IMR-90 (cell line): ENCODE results near the gene CAPN9. TPM values are rescaled to one million over a fixed set of nuclear protein-coding genes. Genes with fewer than 3 reads are reported as not detected.
"Not testable (repeated sequence)": the region's sequence is repeated elsewhere in the genome, so short reads cannot be mapped to it uniquely, and the experiment has no call there.

Experiments used
- ATAC-seq: fragments of 200-7000 bp; cut with Tn5 transposase; 2 replicates; pipeline ENCODE4 v1.9.1; 2020; ENCODE audit warnings: low read depth, mild to moderate bottlenecking, moderate library complexity
- BruUV-seq: library from RNA; stranded (reverse); fragments of 400-500 nt; replicated peaks from 2 replicates; lab custom pipeline; 2021; lab: Mats Ljungman, UMichigan
- CTCF ChIA-PET: fragments of 300-600 bp; formaldehyde crosslinking; extraction: SDS; loops from one replicate; lab custom pipeline; 2021; ENCODE audit warnings: antibody characterized with exemption; lab: Yijun Ruan, JAX
- POLR2A ChIA-PET: fragments of 300-600 bp; sonication (Branson Sonifier 250); formaldehyde crosslinking; loops from one replicate; lab custom pipeline; 2022; ENCODE audit warnings: antibody characterized with exemption; ENCODE audit not compliant: unreplicated experiment; lab: Charles Lee
- DNase-seq: peaks from one replicate; pipeline ENCODE4 v3.0.0; 2013
- H2AFZ ChIP-seq: replicated peaks from 2 replicates; pipeline ENCODE3; 2013; ENCODE audit warnings: low read length, mild to moderate bottlenecking; ENCODE audit not compliant: poor library complexity
- H2AK5ac ChIP-seq: 2 replicates; pipeline ENCODE4 v1.6.1; 2013; ENCODE audit warnings: low read depth, low read length, inconsistent platforms
- H2AK9ac ChIP-seq: replicated peaks from 2 replicates; pipeline ENCODE3; 2013; ENCODE audit warnings: mild to moderate bottlenecking, low read depth, low read length, moderate library complexity; ENCODE audit not compliant: poor library complexity
- H2BK120ac ChIP-seq: 2 replicates; pipeline ENCODE4 v1.6.1; 2013; ENCODE audit warnings: low read depth, low read length, inconsistent platforms
- H2BK15ac ChIP-seq: 3 replicates; pipeline ENCODE4 v1.6.1; 2013; ENCODE audit warnings: low read depth, low read length, inconsistent platforms
- H2BK20ac ChIP-seq: 2 replicates; pipeline ENCODE4 v1.6.1; 2013; ENCODE audit warnings: low read depth, mild to moderate bottlenecking, inconsistent platforms, low read length, moderate library complexity
- H2BK5ac ChIP-seq: 2 replicates; pipeline ENCODE4 v1.6.1; 2013; ENCODE audit warnings: mild to moderate bottlenecking, low read depth, low read length, inconsistent platforms; ENCODE audit not compliant: poor library complexity, severe bottlenecking
- H3K14ac ChIP-seq: replicated peaks from 2 replicates; pipeline ENCODE4 v1.6.1; 2013; ENCODE audit warnings: low read depth, low read length, inconsistent platforms
- H3K18ac ChIP-seq: 2 replicates; pipeline ENCODE4 v1.6.1; 2013; ENCODE audit warnings: low read depth, low read length, control low read depth
- H3K23ac ChIP-seq: 2 replicates; pipeline ENCODE4 v1.6.1; 2013; ENCODE audit warnings: low read depth, low read length, inconsistent platforms
- H3K27ac ChIP-seq: 2 replicates; pipeline ENCODE4 v1.5.1; 2013; ENCODE audit warnings: mild to moderate bottlenecking, control low read depth, low read length; ENCODE audit not compliant: insufficient read depth
- H3K27me3 ChIP-seq: 2 replicates; pipeline ENCODE4 v1.6.1; 2013; ENCODE audit warnings: low read length; ENCODE audit not compliant: control insufficient read depth, insufficient read depth
- H3K36me3 ChIP-seq: 2 replicates; pipeline ENCODE4 v1.6.1; 2013; ENCODE audit warnings: low read length, mixed read lengths; ENCODE audit not compliant: control insufficient read depth, insufficient read depth
- H3K4ac ChIP-seq: 2 replicates; pipeline ENCODE4 v1.6.1; 2013; ENCODE audit warnings: low read depth, low read length, inconsistent platforms
- H3K4me1 ChIP-seq: 2 replicates; pipeline ENCODE4 v1.6.1; 2013; ENCODE audit warnings: low read length, mixed read lengths; ENCODE audit not compliant: control insufficient read depth, insufficient read depth
- H3K4me2 ChIP-seq: 2 replicates; pipeline ENCODE4 v1.6.1; 2013; ENCODE audit warnings: low read depth, mild to moderate bottlenecking, control low read depth, low read length, moderate library complexity
- H3K4me3 ChIP-seq: 2 replicates; pipeline ENCODE4 v1.5.1; 2013; ENCODE audit warnings: low read depth, mild to moderate bottlenecking, control low read depth, low read length, moderate library complexity; ENCODE audit not compliant: insufficient read depth
- H3K56ac ChIP-seq: 2 replicates; pipeline ENCODE4 v1.6.1; 2013; ENCODE audit warnings: low read length, inconsistent platforms; ENCODE audit not compliant: insufficient read depth; ENCODE audit errors: extremely low read depth
- H3K79me1 ChIP-seq, 2 experiments: 2 replicates each; pipeline ENCODE4 v1.6.1; 2013; ENCODE audit warnings: low read length in 2 of 2, inconsistent platforms in 1 of 2, low read depth in 1 of 2
- H3K9ac ChIP-seq: 2 replicates; pipeline ENCODE4 v1.6.1; 2013; ENCODE audit warnings: low read depth, low read length, control low read depth
- H3K9me1 ChIP-seq: 2 replicates; pipeline ENCODE4 v1.6.1; 2013; ENCODE audit warnings: low read length, inconsistent platforms; ENCODE audit not compliant: insufficient read depth
- H3K9me3 ChIP-seq: 2 replicates; pipeline ENCODE4 v1.6.1; 2013; ENCODE audit warnings: low read length; ENCODE audit not compliant: control insufficient read depth, insufficient read depth
- H4K20me1 ChIP-seq: 2 replicates; pipeline ENCODE4 v1.6.1; 2013; ENCODE audit warnings: low read length, inconsistent platforms; ENCODE audit not compliant: insufficient read depth
- H4K5ac ChIP-seq: 2 replicates; pipeline ENCODE4 v1.6.1; 2013; ENCODE audit warnings: mild to moderate bottlenecking, low read depth, low read length, control low read depth
- H4K8ac ChIP-seq, 2 experiments: 2 replicates each; pipeline ENCODE4 v1.6.1; 2013; ENCODE audit warnings: low read depth in 2 of 2, low read length in 2 of 2, control low read depth in 1 of 2, inconsistent platforms in 1 of 2
- H4K91ac ChIP-seq: 2 replicates; pipeline ENCODE4 v1.6.1; 2013; ENCODE audit warnings: low read depth, low read length, inconsistent platforms; ENCODE audit not compliant: insufficient read depth
- CEBPB ChIP-seq: IDR thresholded peaks from 2 replicates; pipeline ENCODE4 v1.6.1; 2012; ENCODE audit warnings: low read depth, low read length, improper control_type of control experiment
- MAFK ChIP-seq: IDR thresholded peaks from 2 replicates; pipeline ENCODE4 v1.6.1; 2012; ENCODE audit warnings: low read depth, low read length, improper control_type of control experiment
- MXI1 ChIP-seq: IDR thresholded peaks from 2 replicates; pipeline ENCODE4 v1.6.1; 2012; ENCODE audit warnings: low read depth, mild to moderate bottlenecking, low read length, moderate library complexity, borderline replicate concordance
- WGBS, 2 experiments: methylation state at CpG; one replicate each; pipeline versions ENCODE4 v1.1.5 to v1.1.7; 2013; ENCODE audit warnings: missing lambda C conversion rate in 2 of 2; ENCODE audit not compliant: insufficient read length in 1 of 2; ENCODE audit errors: extremely low coverage in 2 of 2; 5-methylcytosine and 5-hydroxymethylcytosine counted together
- dilution Hi-C: fragments of 300-500 bp; cut with HindIII; formaldehyde crosslinking; loops from one replicate; pipeline ENCODE4 v1.14.3; 2018; ENCODE audit warnings: low sequenced_read_pairs; ENCODE audit not compliant: unreplicated experiment
- in situ Hi-C: fragments of 300-500 bp; cut with MboI; formaldehyde crosslinking; loops from 3 replicates; pipeline ENCODE4 v1.14.3; 2019; ENCODE audit warnings: low sequenced_read_pairs, inconsistent platforms, mixed read lengths
- intact Hi-C: fragments of 100-400 bp; cut with micrococcal nuclease; formaldehyde crosslinking; loops from 2 replicates; pipeline ENCODE4 v1.10.0; 2022
- polyA plus RNA-seq, 3 experiments: library from polyadenylated mRNA; depleted of rRNA; stranded (reverse); fragments of >200 nt; gene quantifications; 2 replicates each; pipeline ENCODE4 v1.2.3, GENCODE V29; 2012; ENCODE audit warnings: low replicate concordance in 1 of 3
- total RNA-seq: library from RNA; depleted of rRNA; stranded (reverse); fragments of >200 nt; gene quantifications from 2 replicates; pipeline ENCODE4 v1.2.3, GENCODE V29; 2012
- TF ChIP-seq, protein P1 (sequence below): conservative IDR thresholded peaks from 2 replicates; pipeline ENCODE4 v1.5.1; 2012; ENCODE audit warnings: mild to moderate bottlenecking, low read depth, low read length, improper control_type of control experiment

The CAPN9 gene
- total and polyA plus RNA-seq, 2 of the 4 experiments (the other 2 are of a cell fraction), result not detected

- no peak overlapping the region for H3K4me3 ChIP-seq
- H3K4me2 ChIP-seq, result no peak overlapping the region
- no TSS peak for BruUV-seq
- no peaks in the 10 kb centered on the region for H3K79me1 ChIP-seq
- H3K27ac ChIP-seq, result no peak overlapping the region
- no peak overlapping the region for H2AK5ac ChIP-seq
- H2BK15ac ChIP-seq, result no peak overlapping the region
- H3K56ac ChIP-seq, result no peak overlapping the region
- no peaks in the 10 kb centered on the region for H4K20me1 ChIP-seq
- H3K18ac ChIP-seq, result no peak overlapping the region
- in situ Hi-C loops (no loop called here), dilution Hi-C loops (no loop called here), intact Hi-C loops (no loop called here)
- DNase-seq (peak; percentile 61), ATAC-seq (no peak)
- H3K4ac ChIP-seq, result no peak overlapping the region
- H3K14ac ChIP-seq, result no peak overlapping the region
- no peak overlapping the region for H4K8ac ChIP-seq
- peaks cover 4% of the 10 kb centered on the region; the same call in 1 of the 2 replicates for H3K9me1 ChIP-seq
- H3K4me1 ChIP-seq, result peaks cover 11% of the 10 kb centered on the region
- no peak overlapping the region for H4K5ac ChIP-seq
- no peaks in the 10 kb centered on the region for H3K27me3 ChIP-seq
- no peak overlapping the region for H3K23ac ChIP-seq
- no peak overlapping the region for H2AK9ac ChIP-seq
- H4K91ac ChIP-seq, result no peak overlapping the region
- no peak overlapping the region for H2BK5ac ChIP-seq
- no peak overlapping the region for H2BK120ac ChIP-seq
- H2BK20ac ChIP-seq, result no peak overlapping the region
- TF ChIP-seq MXI1, result no peak
- no peak for TF ChIP-seq MAFK
- TF ChIP-seq, protein P1, sequence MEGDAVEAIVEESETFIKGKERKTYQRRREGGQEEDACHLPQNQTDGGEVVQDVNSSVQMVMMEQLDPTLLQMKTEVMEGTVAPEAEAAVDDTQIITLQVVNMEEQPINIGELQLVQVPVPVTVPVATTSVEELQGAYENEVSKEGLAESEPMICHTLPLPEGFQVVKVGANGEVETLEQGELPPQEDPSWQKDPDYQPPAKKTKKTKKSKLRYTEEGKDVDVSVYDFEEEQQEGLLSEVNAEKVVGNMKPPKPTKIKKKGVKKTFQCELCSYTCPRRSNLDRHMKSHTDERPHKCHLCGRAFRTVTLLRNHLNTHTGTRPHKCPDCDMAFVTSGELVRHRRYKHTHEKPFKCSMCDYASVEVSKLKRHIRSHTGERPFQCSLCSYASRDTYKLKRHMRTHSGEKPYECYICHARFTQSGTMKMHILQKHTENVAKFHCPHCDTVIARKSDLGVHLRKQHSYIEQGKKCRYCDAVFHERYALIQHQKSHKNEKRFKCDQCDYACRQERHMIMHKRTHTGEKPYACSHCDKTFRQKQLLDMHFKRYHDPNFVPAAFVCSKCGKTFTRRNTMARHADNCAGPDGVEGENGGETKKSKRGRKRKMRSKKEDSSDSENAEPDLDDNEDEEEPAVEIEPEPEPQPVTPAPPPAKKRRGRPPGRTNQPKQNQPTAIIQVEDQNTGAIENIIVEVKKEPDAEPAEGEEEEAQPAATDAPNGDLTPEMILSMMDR, result no peak
- TF ChIP-seq CEBPB, result peak; percentile 79
- H2AFZ ChIP-seq, result no peak overlapping the region
- H3K9ac ChIP-seq, result no peak overlapping the region
- no CpG with 5 or more reads among the region's 1 CpG for WGBS, 2 experiments
- ChIA-PET CTCF (no interaction called here), POLR2A (no interaction called here)
- no peaks in the 10 kb centered on the region for H3K36me3 ChIP-seq
- no peaks in the 10 kb centered on the region for H3K9me3 ChIP-seq
These were observed 29.9 kb upstream of the CAPN9 start for GRCh38 chr1:230717251-230717650.

GRCh38 chr1:230721849-230722522 is 25.2 kb upstream of the CAPN9 start:
- DNase-seq, H3K4me3 ChIP-seq, ATAC-seq, H2BK120ac ChIP-seq, H3K27me3 ChIP-seq, H3K4me2 ChIP-seq, H4K20me1 ChIP-seq, intact Hi-C loops, H2AK5ac ChIP-seq, H3K9me3 ChIP-seq, dilution Hi-C loops, H2BK15ac ChIP-seq, H4K91ac ChIP-seq, H3K36me3 ChIP-seq, H3K18ac ChIP-seq, H3K9me1 ChIP-seq, H2BK20ac ChIP-seq, H3K4ac ChIP-seq, H3K14ac ChIP-seq, H2BK5ac ChIP-seq, H3K9ac ChIP-seq, H3K56ac ChIP-seq, H4K5ac ChIP-seq, H4K8ac ChIP-seq, H3K27ac ChIP-seq, CTCF ChIA-PET, BruUV-seq, POLR2A ChIA-PET, H3K4me1 ChIP-seq, in situ Hi-C loops, H2AK9ac ChIP-seq, H2AFZ ChIP-seq, H3K23ac ChIP-seq, H3K79me1 ChIP-seq: not testable (repeated sequence)
- no CpG with 5 or more reads among the region's 3 CpGs for WGBS, 2 experiments
